ENCODE results near the gene HOATZ.

DNA sequence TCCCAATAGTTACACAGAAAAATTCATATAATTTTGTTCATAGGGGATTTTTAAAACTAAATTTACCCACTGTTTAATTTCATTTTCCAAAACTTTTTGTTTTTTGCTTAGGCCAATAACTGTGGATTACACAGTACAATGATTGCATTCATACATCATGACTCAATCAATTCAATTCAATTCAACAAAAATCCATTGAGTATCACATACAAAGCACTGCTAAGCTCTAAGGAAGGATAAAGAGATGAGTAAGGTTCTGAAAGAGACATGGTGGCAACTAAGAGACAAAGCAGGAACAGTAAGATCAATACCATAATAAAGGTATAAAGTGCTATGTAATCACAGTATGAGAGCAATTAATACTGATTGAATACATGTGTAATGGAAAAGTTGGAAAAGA, 16.6 kb downstream of the HOATZ start:
- TF ChIP-seq, protein P1, sequence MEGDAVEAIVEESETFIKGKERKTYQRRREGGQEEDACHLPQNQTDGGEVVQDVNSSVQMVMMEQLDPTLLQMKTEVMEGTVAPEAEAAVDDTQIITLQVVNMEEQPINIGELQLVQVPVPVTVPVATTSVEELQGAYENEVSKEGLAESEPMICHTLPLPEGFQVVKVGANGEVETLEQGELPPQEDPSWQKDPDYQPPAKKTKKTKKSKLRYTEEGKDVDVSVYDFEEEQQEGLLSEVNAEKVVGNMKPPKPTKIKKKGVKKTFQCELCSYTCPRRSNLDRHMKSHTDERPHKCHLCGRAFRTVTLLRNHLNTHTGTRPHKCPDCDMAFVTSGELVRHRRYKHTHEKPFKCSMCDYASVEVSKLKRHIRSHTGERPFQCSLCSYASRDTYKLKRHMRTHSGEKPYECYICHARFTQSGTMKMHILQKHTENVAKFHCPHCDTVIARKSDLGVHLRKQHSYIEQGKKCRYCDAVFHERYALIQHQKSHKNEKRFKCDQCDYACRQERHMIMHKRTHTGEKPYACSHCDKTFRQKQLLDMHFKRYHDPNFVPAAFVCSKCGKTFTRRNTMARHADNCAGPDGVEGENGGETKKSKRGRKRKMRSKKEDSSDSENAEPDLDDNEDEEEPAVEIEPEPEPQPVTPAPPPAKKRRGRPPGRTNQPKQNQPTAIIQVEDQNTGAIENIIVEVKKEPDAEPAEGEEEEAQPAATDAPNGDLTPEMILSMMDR (IDR thresholded peaks at IDR 0.05), result no peak
- no peak for TF ChIP-seq POLR2A (IDR thresholded peaks at IDR 0.05)
